MCF 10A (cell line): Measurements from ENCODE around the gene RNF111. TPM values are rescaled to one million over a fixed set of nuclear protein-coding genes. Genes with fewer than 3 reads are reported as not detected.

ENCODE experiments used
- BruUV-seq: library from RNA; stranded (reverse); fragments of 400-500 nt; replicated peaks from 2 replicates; lab custom pipeline; 2021; lab: Mats Ljungman, UMichigan
- CTCF ChIA-PET: fragments of 300-600 bp; sonication (Branson Sonifier 250); formaldehyde crosslinking; extraction: SDS; loops from one replicate; lab custom pipeline; 2021; ENCODE audit warnings: antibody characterized with exemption, inconsistent platforms; lab: Yijun Ruan, JAX
- POLR2A ChIA-PET: fragments of 300-600, 350-650 bp; sonication (Branson Sonifier 250); formaldehyde crosslinking; extraction: SDS; loops from one replicate; lab custom pipeline; 2020; ENCODE audit warnings: antibody characterized with exemption, inconsistent platforms; lab: Yijun Ruan, JAX
- DNase-seq: peaks from one replicate; pipeline ENCODE4 v3.0.0-alpha.2; 2018; ENCODE audit not compliant: unreplicated experiment
- H3K27ac Mint-ChIP-seq: one replicate; pipeline ENCODE4 v1.8.0; 2022; ENCODE audit warnings: mild to moderate bottlenecking, low read depth, mixed read lengths; ENCODE audit not compliant: unreplicated experiment
- H3K27me3 Mint-ChIP-seq: one replicate; pipeline ENCODE4 v1.8.0; 2022; ENCODE audit warnings: mixed read lengths; ENCODE audit not compliant: insufficient read depth, unreplicated experiment
- H3K36me3 Mint-ChIP-seq: one replicate; pipeline ENCODE4 v1.8.0; 2022; ENCODE audit warnings: mild to moderate bottlenecking, moderate library complexity, mixed read lengths; ENCODE audit not compliant: insufficient read depth, unreplicated experiment
- H3K4me1 Mint-ChIP-seq: one replicate; pipeline ENCODE4 v1.8.0; 2022; ENCODE audit warnings: mixed read lengths; ENCODE audit not compliant: insufficient read depth, unreplicated experiment
- H3K4me3 Mint-ChIP-seq: one replicate; pipeline ENCODE4 v1.8.0; 2022; ENCODE audit warnings: mild to moderate bottlenecking, moderate library complexity, mixed read lengths; ENCODE audit not compliant: unreplicated experiment
- H3K9me3 Mint-ChIP-seq: one replicate; pipeline ENCODE4 v1.8.0; 2022; ENCODE audit warnings: mixed read lengths; ENCODE audit not compliant: unreplicated experiment
- CTCF ChIP-seq: fragments of 200-600 bp; IDR thresholded peaks from one replicate; pipeline ENCODE4 v1.8.0; 2022; ENCODE audit warnings: antibody characterized with exemption, mild to moderate bottlenecking; ENCODE audit not compliant: unreplicated experiment
- intact Hi-C: fragments of 100-400 bp; cut with micrococcal nuclease; formaldehyde crosslinking; loops from 2 replicates; pipeline ENCODE4 v1.14.1; 2022
- total RNA-seq: library from RNA; stranded (reverse); gene quantifications from 2 replicates; pipeline ENCODE4 v1.2.3, GENCODE V29; 2022

The RNF111 gene
- total RNA-seq, 1 experiment from 2014 or later = 29.2 TPM

DNA sequence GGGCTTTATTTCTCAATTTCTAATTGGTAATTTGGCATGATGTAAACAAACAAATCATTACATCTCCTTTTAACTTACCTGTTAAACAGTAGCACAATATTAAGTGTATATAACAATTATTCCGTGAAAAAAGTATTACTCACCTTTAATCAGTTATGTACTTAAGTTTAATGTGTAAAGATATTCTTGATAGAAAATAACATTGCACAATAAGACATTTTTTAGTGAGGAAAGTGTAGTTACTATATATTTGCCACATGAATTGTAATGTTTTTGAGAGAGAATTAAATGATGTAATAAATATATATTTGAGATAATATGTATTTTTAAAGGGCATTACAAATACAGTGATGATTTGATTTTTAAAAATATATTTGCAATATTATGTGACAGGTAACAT lies 106.6 kb downstream of the RNF111 start:
- H3K4me1 Mint-ChIP-seq = no peaks in the 10 kb centered on the region
- no TSS peak for BruUV-seq
- no peak overlapping the region for H3K27ac Mint-ChIP-seq
- POLR2A ChIA-PET = no interaction called here
- intact Hi-C loops = no loop called here
- CTCF ChIA-PET = interaction anchor here (0.6 kb wide), 1 partner anchor 28 kb away, joined by 3 read pairs; no protein-coding TSS in a partner anchor
- no peak for DNase-seq
- no peak overlapping the region for H3K4me3 Mint-ChIP-seq
- TF ChIP-seq CTCF = no peak
- no peaks in the 10 kb centered on the region for H3K27me3 Mint-ChIP-seq
- peaks cover 67% of the 10 kb centered on the region for H3K36me3 Mint-ChIP-seq
- H3K9me3 Mint-ChIP-seq = no peaks in the 10 kb centered on the region

DNA sequence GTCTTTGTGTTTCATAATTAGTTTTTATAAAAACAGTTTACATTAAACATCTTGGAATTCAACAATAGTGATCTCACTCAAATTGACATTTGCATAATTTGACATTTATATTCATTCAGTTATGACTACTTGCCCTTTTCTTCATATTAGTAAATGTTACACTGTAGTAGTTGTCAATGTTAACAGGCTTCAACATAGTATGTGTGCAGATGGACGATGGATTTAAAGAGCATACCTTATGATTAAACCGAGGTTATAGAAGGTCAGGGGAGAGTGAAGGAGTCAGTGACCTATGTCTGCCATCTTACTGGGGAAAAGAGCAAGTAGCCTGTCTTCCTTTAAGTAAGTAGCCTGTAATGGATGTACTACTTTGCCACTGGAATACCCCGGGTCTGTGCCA lies 109.0 kb downstream of the RNF111 start:
- no peak overlapping the region for H3K27ac Mint-ChIP-seq
- H3K4me1 Mint-ChIP-seq = no peaks in the 10 kb centered on the region
- intact Hi-C loops = no loop called here
- no peak overlapping the region for H3K4me3 Mint-ChIP-seq
- POLR2A ChIA-PET = no interaction called here
- no peak for DNase-seq
- H3K27me3 Mint-ChIP-seq = no peaks in the 10 kb centered on the region
- peaks cover 60% of the 10 kb centered on the region for H3K36me3 Mint-ChIP-seq
- no peaks in the 10 kb centered on the region for H3K9me3 Mint-ChIP-seq
- no TSS peak for BruUV-seq
- CTCF ChIA-PET = interaction anchor here (1.2 to 1.9 kb wide), 2 partner anchors 11 to 18 kb away, joined by 3 to 6 read pairs; no protein-coding TSS in a partner anchor
- TF ChIP-seq CTCF = no peak

- H3K4me3 Mint-ChIP-seq = no peak overlapping the region
- H3K36me3 Mint-ChIP-seq = peaks cover 52% of the 10 kb centered on the region
- peaks cover 1% of the 10 kb centered on the region for H3K4me1 Mint-ChIP-seq
- no peaks in the 10 kb centered on the region for H3K9me3 Mint-ChIP-seq
- BruUV-seq = no TSS peak
- H3K27me3 Mint-ChIP-seq = no peaks in the 10 kb centered on the region
- ChIA-PET POLR2A (no interaction called here), CTCF (interaction anchor here (0.6 to 2.0 kb wide), 5 partner anchors 119 to 401 kb away, joined by 3 to 5 read pairs (median 4); no protein-coding TSS in a partner anchor)
- no peak overlapping the region for H3K27ac Mint-ChIP-seq
- no peak for TF ChIP-seq CTCF
- intact Hi-C loops = no loop called here
- no peak for DNase-seq
Observed at GRCh38 chr15:59099162-59099685, 111.8 kb downstream of the RNF111 start.

GRCh38 chr15:59104602-59104911 lies 117.1 kb downstream of the RNF111 start:
- no peaks in the 10 kb centered on the region for H3K9me3 Mint-ChIP-seq
- H3K27ac Mint-ChIP-seq = peak overlapping the region; percentile 91
- no peak for DNase-seq
- H3K4me3 Mint-ChIP-seq = peak overlapping the region; percentile 82
- intact Hi-C loops = loop anchor here (2.0 kb wide), 1 partner anchor 388 kb away; no protein-coding TSS in a partner anchor
- H3K27me3 Mint-ChIP-seq = no peaks in the 10 kb centered on the region
- H3K36me3 Mint-ChIP-seq = peaks cover 33% of the 10 kb centered on the region
- TF ChIP-seq CTCF = no peak
- BruUV-seq = no TSS peak
- ChIA-PET POLR2A (interaction anchor here (0.7 to 1.9 kb wide), 2 partner anchors 65 to 314 kb away, joined by 3 to 8 read pairs; no protein-coding TSS in a partner anchor), CTCF (no interaction called here)
- H3K4me1 Mint-ChIP-seq = peaks cover 7% of the 10 kb centered on the region
